Testis (tissue), 3 donors: ENCODE data around the gene FAM107B. TPM values are rescaled to one million over a fixed set of nuclear protein-coding genes. Genes with fewer than 3 reads are reported as not detected.

Experiments
- DNase-seq: peaks from one replicate; pipeline ENCODE4 v3.0.0-alpha.2; 2019
- H3K27ac ChIP-seq, 2 donors: fragments of 200-600 bp; sonication (generic); one replicate each; pipeline ENCODE4 v1.5.1; 2019
- H3K27me3 ChIP-seq: fragments of 200-600 bp; sonication (generic); one replicate; pipeline ENCODE4 v1.5.1; 2019
- H3K36me3 ChIP-seq: fragments of 200-600 bp; sonication (generic); one replicate; pipeline ENCODE4 v1.5.1; 2017; ENCODE audit warnings: low read depth; ENCODE audit errors: missing control alignments
- H3K4me1 ChIP-seq: fragments of 200-600 bp; sonication (generic); one replicate; pipeline ENCODE4 v1.5.1; 2019
- H3K4me3 ChIP-seq, 2 donors: fragments of 200-600 bp; sonication (generic); one replicate each; pipeline ENCODE4 v1.5.1; 2017 to 2019
- H3K9me3 ChIP-seq: fragments of 200-600 bp; sonication (generic); one replicate; pipeline ENCODE4 v1.5.1; 2017
- CTCF ChIP-seq, 3 experiments: fragments of 450-650 bp in 2 of 3; fragments of 200-600 bp in 1 of 3; sonication (generic) in 1 of 3; IDR thresholded peaks; one replicate each; pipeline ENCODE4 v1.5.1; 2016 to 2019; ENCODE audit warnings: antibody characterized with exemption in 3 of 3, mild to moderate bottlenecking in 2 of 3, moderate library complexity in 1 of 3
- POLR2A ChIP-seq: fragments of 450-650 bp; IDR thresholded peaks from one replicate; pipeline ENCODE4 v1.6.1; 2017; ENCODE audit warnings: antibody characterized with exemption, mild to moderate bottlenecking, moderate library complexity
- WGBS, 2 donors: methylation state at CpG; one replicate each; pipeline ENCODE4 v1.1.5; 2018; 5-methylcytosine and 5-hydroxymethylcytosine counted together
- intact Hi-C: fragments of 100-400 bp; cut with DNase I; formaldehyde crosslinking; loops from one replicate; pipeline ENCODE4 v1.15.1; 2023; ENCODE audit warnings: low total_unique reads
- polyA plus RNA-seq: library from polyadenylated mRNA; stranded (reverse); fragments of 350-450 nt; fragmentation: Illumina TruSeq; extraction: RNeasy Lipid Tissue Mini Kit (QIAGEN cat#74804); gene quantifications from one replicate; pipeline ENCODE4 v1.2.3, GENCODE V29; 2014; ENCODE audit warnings: low read depth, low replicate concordance; ENCODE audit not compliant: insufficient read depth
- total RNA-seq, 2 donors: library from RNA; depleted of rRNA; stranded (reverse); fragments of >200 nt; gene quantifications; one replicate each; pipeline ENCODE4 v1.2.3, GENCODE V29; 2016

FAM107B gene
- total and polyA plus RNA-seq, 3 donors from 2014 or later: 71.7 to 89.5 (median 82.8) TPM

- intact Hi-C loops: no loop called here
- Histone ChIP-seq H3K27ac (no peak overlapping the region), H3K4me3 (no peak overlapping the region), H3K4me1 (no peaks in the 10 kb centered on the region), H3K9me3 (no peaks in the 10 kb centered on the region), H3K36me3 (no peaks in the 10 kb centered on the region), H3K27me3 (no peaks in the 10 kb centered on the region)
- 84 to 92% methylated on average over 8 of the region's 8 CpGs for WGBS, 2 donors
- TF ChIP-seq POLR2A (no peak), CTCF (IDR thresholded peaks at IDR 0.05) (no peak)
- DNase-seq: no peak
Measured at GRCh38 chr10:14758994-14759664, 15.6 kb downstream of the FAM107B start.

GRCh38 chr10:14758451-14758850 is 16.2 kb downstream of the FAM107B start:
- 92 to 95% methylated on average over 6 to 9 of the region's 9 CpGs for WGBS, 2 donors
- TF ChIP-seq POLR2A (no peak), CTCF (IDR thresholded peaks at IDR 0.05) (no peak)
- Histone ChIP-seq H3K27me3 (no peaks in the 10 kb centered on the region), H3K9me3 (no peaks in the 10 kb centered on the region), H3K27ac (no peak overlapping the region), H3K36me3 (no peaks in the 10 kb centered on the region), H3K4me1 (no peaks in the 10 kb centered on the region), H3K4me3 (no peak overlapping the region)
- intact Hi-C loops: no loop called here
- no peak for DNase-seq

GRCh38 chr10:14757986-14758385 is 16.7 kb downstream of the FAM107B start:
- no peaks in the 10 kb centered on the region for H3K27me3 ChIP-seq
- WGBS, 2 donors: 90 to 93% methylated on average over 7 of the region's 7 CpGs
- intact Hi-C loops: no loop called here
- TF ChIP-seq POLR2A (no peak), CTCF (IDR thresholded peaks at IDR 0.05) (no peak)
- no peak overlapping the region for H3K27ac ChIP-seq
- H3K36me3 ChIP-seq: no peaks in the 10 kb centered on the region
- no peak overlapping the region for H3K4me3 ChIP-seq
- no peaks in the 10 kb centered on the region for H3K4me1 ChIP-seq
- no peaks in the 10 kb centered on the region for H3K9me3 ChIP-seq
- DNase-seq: no peak

GRCh38 chr10:14757394-14757793 is 17.3 kb downstream of the FAM107B start:
- no peaks in the 10 kb centered on the region for H3K4me1 ChIP-seq
- H3K36me3 ChIP-seq: no peaks in the 10 kb centered on the region
- no peak overlapping the region for H3K27ac ChIP-seq
- 89 to 90% methylated on average over 6 of the region's 6 CpGs for WGBS, 2 donors
- DNase-seq: no peak
- no peak overlapping the region for H3K4me3 ChIP-seq
- no peaks in the 10 kb centered on the region for H3K9me3 ChIP-seq
- no peak for TF ChIP-seq POLR2A
- TF ChIP-seq CTCF (IDR thresholded peaks at IDR 0.05): no peak
- no peaks in the 10 kb centered on the region for H3K27me3 ChIP-seq
- intact Hi-C loops: no loop called here

GRCh38 chr10:14753441-14753840 is 21.3 kb downstream of the FAM107B start:
- peaks cover 5% of the 10 kb centered on the region for H3K4me1 ChIP-seq
- H3K36me3 ChIP-seq: no peaks in the 10 kb centered on the region
- H3K27ac ChIP-seq: no peak overlapping the region
- intact Hi-C loops: no loop called here
- H3K9me3 ChIP-seq: no peaks in the 10 kb centered on the region
- TF ChIP-seq POLR2A (no peak), CTCF (IDR thresholded peaks at IDR 0.05) (no peak)
- WGBS, 2 donors: 60 to 82% methylated on average over 1 of the region's 1 CpG
- no peaks in the 10 kb centered on the region for H3K27me3 ChIP-seq
- no peak overlapping the region for H3K4me3 ChIP-seq
- no peak for DNase-seq
